RWPE1 (cell line): Measurements from ENCODE around the gene NT5C2.

Source experiments
- CTCF ChIA-PET: fragments of 350-600 bp; sonication (Branson Sonifier 250); formaldehyde crosslinking; extraction: SDS; loops from one replicate; lab custom pipeline; 2021; lab: Yijun Ruan, JAX
- POLR2A ChIA-PET: fragments of 400-600 bp; formaldehyde crosslinking; extraction: SDS; loops from one replicate; lab custom pipeline; 2020; ENCODE audit warnings: antibody characterized with exemption; ENCODE audit not compliant: low non-redundant PET; lab: Yijun Ruan, JAX
- DNase-seq: peaks from one replicate; pipeline ENCODE4 v3.0.0; 2012; ENCODE audit warnings: low spot score
- H3K27ac ChIP-seq: fragments of 450-650 bp; 2 replicates; pipeline ENCODE4 v1.5.1; 2017
- CTCF ChIP-seq: fragments of 450-650 bp; conservative IDR thresholded peaks from 2 replicates; pipeline ENCODE4 v1.5.1; 2017; ENCODE audit warnings: low read depth, mild to moderate bottlenecking

The NT5C2 gene

DNA sequence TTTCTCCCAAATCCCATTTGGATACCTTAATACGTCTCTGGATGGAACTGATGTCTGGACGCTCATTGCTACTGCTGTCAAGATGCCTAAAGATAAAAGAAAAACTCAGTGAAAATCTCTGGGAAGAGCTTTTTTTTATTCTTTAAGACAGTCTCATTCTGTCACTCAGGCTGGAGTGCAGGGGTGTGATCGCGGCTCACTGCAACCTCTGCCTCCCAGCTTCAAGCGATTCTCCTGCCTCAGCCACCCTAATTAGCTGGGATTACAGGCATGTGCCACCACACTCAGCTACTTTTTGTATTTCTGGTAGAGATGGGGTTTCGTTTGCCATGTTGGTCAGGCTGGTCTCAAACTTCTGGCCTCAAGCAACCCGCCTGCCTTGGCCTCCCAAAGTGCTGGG, 102.2 kb downstream of the NT5C2 start:
- TF ChIP-seq CTCF = no peak
- CTCF ChIA-PET = no interaction called here
- POLR2A ChIA-PET = interaction anchor here (0.7 kb wide), 1 partner anchor 142 kb away, joined by 3 read pairs; no protein-coding TSS in a partner anchor
- H3K27ac ChIP-seq = no peak overlapping the region
- DNase-seq = no peak

GRCh38 chr10:103089493-103089892, 103.6 kb downstream of the NT5C2 start:
- CTCF ChIA-PET = no interaction called here
- no peak for TF ChIP-seq CTCF
- POLR2A ChIA-PET = no interaction called here

GRCh38 chr10:103086799-103087198, 106.3 kb downstream of the NT5C2 start:
- no peak overlapping the region for H3K27ac ChIP-seq
- POLR2A ChIA-PET = no interaction called here
- TF ChIP-seq CTCF = no peak
- CTCF ChIA-PET = interaction anchor here (0.9 kb wide), 1 partner anchor 158 kb away, joined by 3 read pairs; no protein-coding TSS in a partner anchor
- DNase-seq = no peak

More at GRCh38 chr10:103089493-103089892, 103.6 kb downstream of the NT5C2 start:
- no peak for DNase-seq
- H3K27ac ChIP-seq = no peak overlapping the region

GRCh38 chr10:103086261-103086660, 106.8 kb downstream of the NT5C2 start:
- no peak for TF ChIP-seq CTCF

DNA sequence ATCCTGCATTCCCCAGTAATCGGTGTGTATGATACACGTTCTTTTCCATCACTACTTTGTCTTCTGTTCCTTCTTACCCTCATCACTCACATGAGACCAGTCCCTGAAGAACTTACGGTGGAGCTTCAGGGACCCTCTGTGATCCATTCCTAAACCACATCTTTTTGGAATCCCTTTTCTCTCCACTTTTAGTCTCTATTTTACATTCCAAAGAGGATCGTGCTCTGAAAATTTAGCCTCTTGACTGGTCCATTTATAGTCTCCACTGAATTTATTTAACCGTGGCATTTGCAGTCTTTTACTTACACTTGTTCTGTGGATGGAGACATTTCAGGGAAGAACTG, 109.1 kb downstream of the NT5C2 start:
- no peak for TF ChIP-seq CTCF
- ChIA-PET CTCF (no interaction called here), POLR2A (interaction anchor here (0.6 kb wide), 1 partner anchor 313 kb away, joined by 3 read pairs; no protein-coding TSS in a partner anchor)
- no peak overlapping the region for H3K27ac ChIP-seq
- no peak for DNase-seq

More at GRCh38 chr10:103086261-103086660, 106.8 kb downstream of the NT5C2 start:
- ChIA-PET POLR2A (no interaction called here), CTCF (interaction anchor here (0.7 kb wide), 1 partner anchor 169 kb away, joined by 4 read pairs; no protein-coding TSS in a partner anchor)
- no peak for DNase-seq
- no peak overlapping the region for H3K27ac ChIP-seq

DNA sequence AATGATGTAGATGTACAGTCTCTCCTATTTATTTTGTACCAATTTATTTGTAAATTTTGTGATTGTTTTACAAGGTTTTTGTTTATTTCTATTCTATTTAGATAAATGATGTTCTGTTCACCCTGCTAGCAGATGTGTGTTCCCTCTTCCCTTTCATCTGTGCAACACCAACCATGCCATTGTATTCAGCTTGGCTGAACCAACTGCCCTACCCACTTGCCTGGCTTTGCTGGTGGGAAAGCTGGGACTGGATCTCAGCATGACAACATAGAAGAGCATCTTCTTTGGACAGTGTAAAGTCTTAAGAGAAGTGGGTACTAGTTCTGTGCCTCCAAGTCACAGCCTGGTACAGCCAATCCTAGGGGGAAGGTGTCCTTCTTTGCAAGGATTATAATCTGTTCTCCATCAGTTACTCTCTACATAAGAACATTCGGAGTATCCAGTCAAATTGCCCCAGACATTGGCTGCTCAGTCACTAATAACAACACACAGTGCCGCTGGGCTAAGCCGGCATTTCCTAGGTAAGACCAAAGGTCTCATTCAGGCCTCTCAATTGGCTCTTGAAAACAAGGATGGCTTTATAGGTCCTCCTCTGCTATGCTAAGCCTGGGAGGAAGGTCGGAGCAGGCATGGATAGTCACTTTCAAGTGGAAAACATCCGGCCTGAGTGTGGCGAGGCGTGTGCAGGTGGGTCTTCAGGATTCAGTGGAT, 109.7 kb downstream of the NT5C2 start:
- POLR2A ChIA-PET = no interaction called here
- DNase-seq = no peak
- TF ChIP-seq CTCF = no peak
- no peak overlapping the region for H3K27ac ChIP-seq
- CTCF ChIA-PET = no interaction called here
